ENCODE measurements around the gene PARVB. TPM values are rescaled to one million over a fixed set of nuclear protein-coding genes. Genes with fewer than 3 reads are reported as not detected.

Gene PARVB
- polyA plus RNA-seq, 1 experiment, result 49.5 TPM

DNA sequence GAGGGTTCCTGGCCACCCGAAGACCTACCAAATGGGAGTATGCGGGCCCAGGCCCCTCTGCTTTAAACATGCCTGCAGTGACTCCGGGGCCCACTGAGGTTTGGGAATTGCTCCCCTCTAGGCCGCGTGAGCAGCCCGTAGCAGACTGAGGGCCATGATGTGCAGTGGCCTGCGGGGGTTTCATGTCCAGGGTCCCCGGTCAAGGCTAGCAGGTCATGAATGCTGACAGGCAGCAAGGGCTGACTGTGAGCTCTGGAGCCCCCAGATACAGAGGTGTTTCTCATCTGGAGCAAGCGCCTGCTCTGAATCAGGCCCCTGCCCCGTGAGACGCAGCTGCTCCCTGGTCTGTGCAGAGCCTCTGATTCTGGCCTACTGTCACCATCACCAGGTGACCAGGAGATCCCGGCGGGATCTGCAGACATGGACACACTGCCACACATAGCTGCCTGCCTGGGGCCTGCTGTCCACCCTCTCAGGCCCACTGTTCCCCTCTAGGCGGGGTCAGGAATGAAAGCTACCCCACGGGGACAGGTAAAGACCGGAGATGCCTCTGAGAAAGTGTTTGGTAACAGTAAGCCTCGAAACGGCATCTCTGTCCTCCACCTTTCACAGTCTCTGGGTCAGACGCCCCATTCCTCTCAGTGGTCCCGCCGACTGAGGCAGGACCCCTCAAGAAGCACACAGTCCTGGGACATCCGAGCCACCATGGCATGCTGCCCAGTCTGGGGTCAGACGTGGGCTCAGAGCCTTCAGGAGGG lies 73.3 kb downstream of the PARVB start:
- H3K27me3 ChIP-seq (ENCODE audit: control insufficient read depth, insufficient read depth, low read length), result no peaks in the 10 kb centered on the region
- no peak for DNase-seq (ENCODE audit: low read depth, low spot score)
- no peak overlapping the region for H3K27ac ChIP-seq (ENCODE audit: low read depth, low read length)
- ChIA-PET CTCF (no interaction called here), POLR2A (interaction anchor here (0.7 kb wide), 1 partner anchor 54 kb away, joined by 3 read pairs; no protein-coding TSS in a partner anchor)
- TF ChIP-seq, protein P1, sequence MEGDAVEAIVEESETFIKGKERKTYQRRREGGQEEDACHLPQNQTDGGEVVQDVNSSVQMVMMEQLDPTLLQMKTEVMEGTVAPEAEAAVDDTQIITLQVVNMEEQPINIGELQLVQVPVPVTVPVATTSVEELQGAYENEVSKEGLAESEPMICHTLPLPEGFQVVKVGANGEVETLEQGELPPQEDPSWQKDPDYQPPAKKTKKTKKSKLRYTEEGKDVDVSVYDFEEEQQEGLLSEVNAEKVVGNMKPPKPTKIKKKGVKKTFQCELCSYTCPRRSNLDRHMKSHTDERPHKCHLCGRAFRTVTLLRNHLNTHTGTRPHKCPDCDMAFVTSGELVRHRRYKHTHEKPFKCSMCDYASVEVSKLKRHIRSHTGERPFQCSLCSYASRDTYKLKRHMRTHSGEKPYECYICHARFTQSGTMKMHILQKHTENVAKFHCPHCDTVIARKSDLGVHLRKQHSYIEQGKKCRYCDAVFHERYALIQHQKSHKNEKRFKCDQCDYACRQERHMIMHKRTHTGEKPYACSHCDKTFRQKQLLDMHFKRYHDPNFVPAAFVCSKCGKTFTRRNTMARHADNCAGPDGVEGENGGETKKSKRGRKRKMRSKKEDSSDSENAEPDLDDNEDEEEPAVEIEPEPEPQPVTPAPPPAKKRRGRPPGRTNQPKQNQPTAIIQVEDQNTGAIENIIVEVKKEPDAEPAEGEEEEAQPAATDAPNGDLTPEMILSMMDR (IDR thresholded peaks at IDR 0.05; ENCODE audit: low read depth, low read length), result no peak
- H3K4me3 ChIP-seq (ENCODE audit: low read depth, low read length), result no peak overlapping the region
- no peaks in the 10 kb centered on the region for H3K9me3 ChIP-seq (ENCODE audit: control insufficient read depth, insufficient read depth, low read length)

DNA sequence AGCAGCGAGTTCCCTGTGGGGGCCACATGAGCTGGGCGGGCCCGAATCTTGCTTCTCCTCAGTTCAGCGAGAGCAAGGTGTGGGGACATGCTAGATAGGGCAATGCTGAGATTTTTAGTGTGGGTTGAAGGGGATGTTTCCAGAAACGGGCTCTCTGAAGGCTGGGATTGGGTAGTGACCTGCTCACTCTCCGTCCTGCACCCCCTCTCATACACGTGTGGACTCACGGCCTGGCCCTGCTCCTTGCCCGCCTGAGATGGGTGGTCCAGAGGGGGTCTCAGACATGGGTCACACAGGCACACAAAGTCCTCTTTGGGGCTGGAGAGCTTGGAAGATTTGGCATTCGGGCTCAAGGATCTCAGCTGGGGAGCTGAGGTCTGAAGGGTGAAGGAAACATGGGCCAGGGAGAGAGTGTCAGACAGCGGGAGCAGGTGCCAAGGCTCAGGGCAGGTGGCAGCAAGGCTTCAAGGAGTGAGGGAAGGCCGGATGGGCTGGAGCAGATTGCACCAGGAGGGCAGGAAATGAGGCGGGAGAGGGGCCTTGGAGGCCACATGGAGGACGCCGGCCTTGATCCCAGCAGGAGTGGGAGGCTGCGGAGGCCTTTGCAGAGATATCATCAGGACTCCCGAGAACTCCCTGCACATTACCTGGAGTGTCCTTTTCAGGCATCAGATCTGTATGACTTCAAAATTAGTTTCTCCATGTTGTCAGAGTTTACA lies 74.1 kb downstream of the PARVB start:
- Histone ChIP-seq H3K4me3 (ENCODE audit: low read depth, low read length) (no peak overlapping the region), H3K27me3 (ENCODE audit: control insufficient read depth, insufficient read depth, low read length) (no peaks in the 10 kb centered on the region), H3K9me3 (ENCODE audit: control insufficient read depth, insufficient read depth, low read length) (no peaks in the 10 kb centered on the region), H3K27ac (ENCODE audit: low read depth, low read length) (no peak overlapping the region)
- TF ChIP-seq, protein P1 (IDR thresholded peaks at IDR 0.05; ENCODE audit: low read depth, low read length), result no peak
- DNase-seq (ENCODE audit: low read depth, low spot score), result no peak
- CTCF ChIA-PET, result no interaction called here
- POLR2A ChIA-PET, result no interaction called here

DNA sequence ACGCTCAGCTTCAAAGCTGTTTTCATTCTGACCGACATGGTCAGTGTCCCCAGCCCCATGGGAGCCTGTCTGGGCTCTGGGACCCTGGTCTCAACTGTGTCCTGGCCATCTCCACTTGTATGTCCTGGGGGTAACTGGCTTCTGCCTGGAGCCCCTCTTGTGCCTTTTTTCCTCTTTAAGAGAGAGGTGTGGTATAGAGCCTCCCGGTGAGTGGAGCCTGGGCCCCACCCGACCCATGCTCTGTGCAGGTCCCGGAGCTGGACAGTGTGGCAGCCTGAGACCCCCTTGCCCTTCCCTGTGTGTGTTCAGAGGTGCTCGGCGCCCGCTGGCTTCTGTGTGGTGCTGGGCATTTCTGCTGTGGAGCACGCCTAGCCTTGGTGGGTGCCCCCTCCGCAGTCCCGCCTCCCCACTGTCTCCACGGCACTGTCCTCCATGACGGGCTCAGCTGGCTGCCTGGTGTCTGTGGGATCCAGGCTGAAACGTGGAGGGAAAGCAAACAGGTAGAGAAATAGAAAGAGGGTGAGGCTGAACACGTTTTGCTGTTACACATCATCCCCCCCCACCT lies 74.9 kb downstream of the PARVB start:
- H3K27ac ChIP-seq (ENCODE audit: low read depth, low read length), result no peak overlapping the region
- DNase-seq (ENCODE audit: low read depth, low spot score), result no peak
- TF ChIP-seq, protein P1 (IDR thresholded peaks at IDR 0.05; ENCODE audit: low read depth, low read length), result no peak
- CTCF ChIA-PET, result no interaction called here
- H3K4me3 ChIP-seq (ENCODE audit: low read depth, low read length), result no peak overlapping the region
- POLR2A ChIA-PET, result no interaction called here
- H3K9me3 ChIP-seq (ENCODE audit: control insufficient read depth, insufficient read depth, low read length), result no peaks in the 10 kb centered on the region
- H3K27me3 ChIP-seq (ENCODE audit: control insufficient read depth, insufficient read depth, low read length), result no peaks in the 10 kb centered on the region

DNA sequence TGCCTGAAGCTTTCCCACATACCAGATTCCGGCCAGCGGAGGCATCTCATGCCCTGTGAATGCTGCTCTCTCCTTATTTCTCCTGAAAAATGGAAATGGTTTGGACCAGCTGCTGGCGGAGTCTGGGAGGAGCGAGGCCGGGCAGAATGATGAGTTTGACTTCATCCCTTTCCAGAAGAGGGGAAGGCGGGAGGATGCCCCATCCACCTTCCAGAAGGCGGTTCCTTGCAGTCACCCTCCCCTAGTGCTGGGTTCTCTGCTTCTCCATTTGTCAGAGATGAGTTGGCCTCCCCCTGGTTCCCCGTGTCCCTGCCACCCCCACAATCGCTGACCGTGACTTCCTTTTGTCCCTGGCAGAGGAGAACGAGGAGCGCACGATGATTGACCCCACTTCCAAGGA lies 75.6 kb downstream of the PARVB start:
- TF ChIP-seq, protein P1 (IDR thresholded peaks at IDR 0.05; ENCODE audit: low read depth, low read length), result no peak
- ChIA-PET CTCF (no interaction called here), POLR2A (no interaction called here)
- Histone ChIP-seq H3K9me3 (ENCODE audit: control insufficient read depth, insufficient read depth, low read length) (no peaks in the 10 kb centered on the region), H3K27ac (ENCODE audit: low read depth, low read length) (no peak overlapping the region), H3K27me3 (ENCODE audit: control insufficient read depth, insufficient read depth, low read length) (no peaks in the 10 kb centered on the region), H3K4me3 (ENCODE audit: low read depth, low read length) (no peak overlapping the region)
- no peak for DNase-seq (ENCODE audit: low read depth, low spot score)

DNA sequence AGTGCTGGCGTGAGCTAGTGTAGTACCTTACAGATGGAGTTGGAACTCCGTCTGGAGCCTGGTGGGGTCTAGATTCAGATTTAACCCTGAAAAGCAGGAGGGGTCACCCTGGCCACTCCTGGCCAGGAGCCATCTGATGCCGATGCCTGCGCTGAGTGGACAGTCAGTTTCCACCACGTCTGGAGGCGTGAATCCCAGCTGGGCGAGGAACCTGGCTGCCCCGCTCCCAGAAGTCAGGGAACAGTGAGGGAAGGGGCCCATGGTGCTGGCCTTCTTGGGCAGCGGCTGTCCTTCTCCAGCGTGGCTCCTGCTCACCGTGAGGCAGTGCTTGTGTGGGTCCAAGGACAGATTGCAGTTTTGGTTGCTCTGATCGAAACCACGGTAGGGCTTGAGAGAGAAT lies 76.3 kb downstream of the PARVB start:
- DNase-seq (ENCODE audit: low read depth, low spot score), result no peak
- POLR2A ChIA-PET, result interaction anchor here (0.6 kb wide), 2 partner anchors 187 to 512 kb away, joined by 3 to 6 read pairs; no protein-coding TSS in a partner anchor
- Histone ChIP-seq H3K4me3 (ENCODE audit: low read depth, low read length) (no peak overlapping the region), H3K27me3 (ENCODE audit: control insufficient read depth, insufficient read depth, low read length) (no peaks in the 10 kb centered on the region), H3K9me3 (ENCODE audit: control insufficient read depth, insufficient read depth, low read length) (no peaks in the 10 kb centered on the region), H3K27ac (ENCODE audit: low read depth, low read length) (no peak overlapping the region)
- TF ChIP-seq, protein P1 (IDR thresholded peaks at IDR 0.05; ENCODE audit: low read depth, low read length), result no peak
- CTCF ChIA-PET, result no interaction called here

All from AG04450 (cell line).